Left lobe of liver (tissue), 2 donors: ENCODE data around the gene FAM107B. TPM values are rescaled to one million over a fixed set of nuclear protein-coding genes. Genes with fewer than 3 reads are reported as not detected.
"Not testable (repeated sequence)": the region's sequence is repeated elsewhere in the genome, so short reads cannot be mapped to it uniquely, and the experiment has no call there.

Experiments used
- ATAC-seq: fragments of 200-7000 bp; cut with Tn5 transposase; one replicate; pipeline ENCODE4 v1.9.1; 2020; ENCODE audit warnings: mild to moderate bottlenecking, moderate library complexity
- DNase-seq: peaks from one replicate; pipeline ENCODE4 v3.0.0-alpha.2; 2020; ENCODE audit warnings: low spot score
- total RNA-seq: library from RNA; stranded (reverse); gene quantifications from one replicate; pipeline ENCODE4 v1.2.1, GENCODE V29; 2021
- donor health status: DM: no; HTN: no; CAD: no; lungs with moderate emphysema.
- donor health status: DM: no; HTN: yes; CAD: no.

Gene FAM107B
- total RNA-seq, 1 donor from 2014 or later: 67.2 TPM

DNA sequence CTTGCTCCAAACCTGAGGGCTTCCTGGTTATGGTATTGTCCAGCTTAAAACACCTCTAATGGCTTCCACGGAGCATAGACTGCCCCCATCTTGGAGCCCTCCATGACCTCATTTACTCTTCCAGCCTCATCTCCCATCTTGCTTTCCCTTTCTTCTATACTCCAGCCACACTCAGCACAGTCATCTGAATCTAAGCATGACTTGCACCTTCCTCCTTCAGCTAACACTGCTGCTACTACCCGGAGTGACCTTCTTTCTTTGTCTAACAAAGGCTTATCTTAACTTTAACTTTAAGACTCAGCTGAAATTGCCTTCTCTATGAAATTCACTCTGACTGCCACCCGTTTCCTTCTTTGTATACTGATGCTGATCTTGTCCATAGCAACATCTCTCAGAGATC is 135.1 kb downstream of the FAM107B start:
- no peak for DNase-seq
- ATAC-seq: no peak

DNA sequence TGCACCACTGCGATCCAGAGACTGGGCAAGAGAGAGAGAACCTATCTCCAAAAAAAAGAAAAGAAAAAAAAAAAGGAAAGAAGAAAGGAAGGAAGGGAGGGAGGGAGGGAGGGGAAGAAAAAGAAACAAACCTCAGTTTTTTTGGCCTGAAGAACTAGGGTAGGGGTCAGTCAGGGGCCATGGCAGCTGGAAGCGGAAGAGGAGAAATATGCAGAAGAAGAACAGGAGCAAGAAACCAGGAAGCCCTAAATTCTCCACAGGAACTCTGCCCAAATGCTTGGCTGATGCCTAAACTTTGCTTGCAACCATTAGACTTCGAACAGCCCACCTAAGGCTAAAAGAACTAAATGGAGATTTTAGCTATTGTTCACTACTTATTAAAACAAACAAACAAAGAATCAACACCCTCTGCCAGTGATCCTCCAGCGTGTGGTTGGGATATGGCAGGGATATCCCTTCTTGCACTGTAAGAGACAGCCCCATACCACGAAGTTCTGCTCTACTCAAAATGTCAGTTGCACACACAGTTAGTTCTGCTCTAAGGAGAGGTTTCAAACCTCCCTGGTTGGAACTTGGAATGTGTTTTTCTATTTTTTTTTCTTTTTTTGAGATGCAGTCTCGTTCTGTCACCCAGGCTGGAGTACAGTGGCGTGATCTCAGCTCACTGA is 139.5 kb downstream of the FAM107B start:
- DNase-seq: no peak
- ATAC-seq: peak; percentile 36

DNA sequence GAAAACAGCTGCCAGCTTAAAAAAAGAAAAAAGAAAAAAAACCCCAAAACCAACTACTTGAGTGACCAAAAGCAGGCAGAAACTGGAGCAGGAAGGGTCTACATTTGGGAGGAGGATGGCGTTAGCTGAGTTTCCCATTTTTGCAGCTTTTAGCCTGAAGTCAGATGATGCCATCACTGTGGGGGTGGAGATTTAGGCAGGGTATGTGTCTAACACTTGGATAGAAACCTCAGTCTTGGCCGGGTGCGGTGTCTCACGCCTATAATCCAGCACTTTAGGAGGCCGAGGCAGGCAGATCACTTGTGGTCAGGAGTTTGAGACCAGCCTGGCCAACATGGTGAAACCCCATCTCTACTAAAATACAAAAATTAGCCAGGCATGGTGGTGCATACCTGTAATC is 140.1 kb downstream of the FAM107B start:
- DNase-seq, ATAC-seq: not testable (repeated sequence)

DNA sequence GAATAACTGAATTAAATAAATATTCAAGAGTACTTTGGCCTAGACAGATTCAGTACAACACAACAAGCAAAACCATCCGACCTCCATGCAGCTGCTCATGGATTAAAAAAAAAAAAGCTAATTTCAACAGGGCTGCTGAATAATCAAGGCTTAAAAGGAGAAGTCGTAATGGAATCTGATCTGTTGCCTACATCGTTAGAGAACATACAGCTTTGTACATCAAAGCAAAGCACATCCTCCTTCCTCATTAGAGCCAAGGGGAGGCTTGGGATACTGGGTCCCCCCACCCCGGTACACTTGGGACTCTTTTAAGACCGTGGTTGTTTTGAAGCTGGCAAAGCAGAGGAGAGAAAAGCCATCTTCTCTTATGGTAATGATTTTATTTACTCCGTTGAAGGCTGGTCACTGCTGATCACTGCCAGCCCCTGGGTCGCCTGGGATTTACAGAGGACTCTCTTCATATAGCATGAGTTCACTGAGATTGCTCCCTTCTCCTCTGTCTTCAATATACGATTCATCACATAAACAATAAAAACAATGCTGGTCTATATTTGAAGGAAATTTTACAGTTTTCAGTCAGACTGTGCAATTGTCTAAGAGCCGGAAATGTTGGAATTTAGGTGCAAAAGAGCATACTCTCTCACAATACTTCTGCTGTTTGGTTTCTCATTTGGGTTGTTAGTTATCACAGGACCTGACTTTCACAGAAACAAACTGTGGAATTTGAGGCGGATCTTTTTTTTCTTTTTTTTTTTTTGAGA is 148.8 kb downstream of the FAM107B start:
- DNase-seq: no peak
- no peak for ATAC-seq

DNA sequence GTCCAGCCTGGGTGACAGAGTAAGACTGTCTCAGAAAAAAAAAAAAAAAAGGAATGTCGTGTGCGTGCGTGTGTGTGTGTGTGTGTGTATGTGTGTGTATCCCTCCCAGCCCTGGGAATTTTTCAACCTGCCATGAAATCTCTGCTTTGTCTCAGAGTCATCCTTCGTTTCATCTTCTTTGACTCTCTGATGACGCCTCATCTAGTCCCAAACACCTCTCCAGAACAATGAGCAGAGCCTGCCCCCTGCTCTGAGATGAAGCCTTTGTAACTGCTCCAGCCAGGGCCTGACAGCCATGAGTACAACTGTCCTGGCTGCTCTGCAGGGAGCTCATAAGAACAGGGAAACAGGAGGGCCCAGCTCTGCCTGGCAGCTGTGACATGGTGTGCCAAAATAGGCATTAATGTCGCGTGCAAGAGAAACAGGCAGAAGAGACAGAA is 149.5 kb downstream of the FAM107B start:
- ATAC-seq (peak; percentile 43), DNase-seq (no peak)

DNA sequence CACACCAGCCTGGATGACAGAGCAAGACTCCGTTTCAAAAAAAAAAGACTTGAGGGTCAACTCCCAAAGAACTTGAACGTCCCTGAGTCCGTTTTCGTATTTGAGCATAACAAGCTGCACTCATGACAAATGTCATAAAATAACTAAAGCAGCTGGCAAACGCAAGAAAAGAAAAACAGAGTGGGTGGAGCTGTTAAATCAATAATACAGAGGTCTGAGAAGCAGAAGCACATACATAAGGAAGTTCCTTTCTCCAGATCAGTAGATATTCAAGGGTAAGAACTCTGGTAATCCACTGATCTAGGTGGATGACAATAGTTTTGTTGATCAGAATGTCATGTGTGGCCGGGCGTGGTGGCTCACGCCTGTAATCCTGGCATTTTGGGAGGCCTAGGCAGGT is 150.1 kb downstream of the FAM107B start:
- DNase-seq: no peak
- ATAC-seq: no peak

DNA sequence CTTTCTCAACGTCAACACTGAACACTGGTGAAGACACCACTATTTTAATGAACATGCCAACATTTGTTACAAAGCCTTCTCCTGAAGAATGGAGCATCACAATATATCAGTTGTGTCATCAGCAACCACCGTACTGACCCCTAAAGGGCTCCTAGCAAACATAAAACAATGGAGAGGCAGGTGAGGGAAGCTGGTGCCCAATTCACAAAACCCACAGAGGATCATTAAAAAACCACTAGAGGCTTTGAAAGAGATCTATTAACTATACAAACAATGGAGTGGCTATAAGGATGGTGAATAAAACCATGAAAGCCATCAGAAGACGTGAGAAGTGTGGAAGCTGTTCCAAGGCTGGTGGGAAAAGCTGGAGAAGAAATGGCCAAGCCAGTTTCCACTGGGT is 150.8 kb downstream of the FAM107B start:
- no peak for DNase-seq
- ATAC-seq: no peak

DNA sequence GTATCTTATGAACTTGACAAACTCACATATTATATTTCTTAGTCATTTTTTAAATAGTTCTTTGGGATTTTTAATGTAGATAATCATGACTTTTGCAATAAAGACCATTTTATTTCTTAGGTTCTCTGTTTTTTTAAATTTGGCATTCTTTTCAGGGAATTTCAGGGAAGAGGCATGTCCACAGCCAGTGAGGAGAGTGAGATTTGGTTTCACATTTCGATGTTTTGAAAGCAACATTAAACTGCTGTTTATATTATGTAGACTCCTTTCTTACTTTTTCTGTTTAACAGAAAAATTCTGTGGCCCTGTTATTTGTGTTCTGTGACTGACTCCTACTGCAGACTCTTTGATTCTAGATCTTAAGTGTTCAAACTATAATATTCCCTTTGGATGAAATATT is 153.7 kb downstream of the FAM107B start:
- DNase-seq (no peak), ATAC-seq (no peak)

DNA sequence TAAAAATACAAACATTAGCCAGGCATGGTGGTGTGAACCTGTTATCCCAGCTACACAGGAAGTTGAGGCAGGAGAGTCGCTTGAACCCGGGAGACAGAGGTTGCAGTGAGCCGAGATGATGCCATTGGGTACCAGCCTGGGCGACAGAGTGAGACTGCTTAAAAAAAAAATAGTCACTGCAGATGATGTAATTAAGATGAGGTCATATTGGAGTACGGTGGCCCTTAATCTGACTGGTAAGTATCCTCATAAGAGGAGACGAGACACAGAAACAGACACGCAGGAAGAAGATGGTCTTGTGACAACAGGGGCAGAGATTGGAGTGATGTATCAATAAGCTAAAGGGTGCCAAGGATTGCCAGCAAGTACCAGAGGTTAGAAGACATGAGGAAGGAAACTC is 156.0 kb downstream of the FAM107B start:
- DNase-seq: no peak
- ATAC-seq: no peak

DNA sequence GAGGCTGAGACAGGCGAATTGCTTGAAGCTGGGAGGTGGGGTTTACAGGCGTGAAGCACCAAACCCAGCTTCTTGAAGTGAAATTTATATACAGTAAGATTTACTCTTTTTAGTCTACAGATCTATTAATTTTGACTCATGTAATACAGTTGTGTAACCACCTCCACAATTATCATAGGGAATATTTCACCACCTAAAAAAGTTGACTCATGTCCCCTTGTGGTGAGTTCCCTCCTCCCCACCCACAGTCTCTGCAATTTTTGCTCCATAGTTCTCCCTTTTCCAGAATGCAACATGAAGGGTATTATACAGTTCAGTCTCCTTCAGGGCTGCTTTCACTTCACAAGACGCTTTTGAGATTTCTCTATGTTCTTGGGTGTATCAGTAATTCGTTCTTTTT is 156.8 kb downstream of the FAM107B start:
- DNase-seq: no peak
- ATAC-seq: peak; percentile 48

DNA sequence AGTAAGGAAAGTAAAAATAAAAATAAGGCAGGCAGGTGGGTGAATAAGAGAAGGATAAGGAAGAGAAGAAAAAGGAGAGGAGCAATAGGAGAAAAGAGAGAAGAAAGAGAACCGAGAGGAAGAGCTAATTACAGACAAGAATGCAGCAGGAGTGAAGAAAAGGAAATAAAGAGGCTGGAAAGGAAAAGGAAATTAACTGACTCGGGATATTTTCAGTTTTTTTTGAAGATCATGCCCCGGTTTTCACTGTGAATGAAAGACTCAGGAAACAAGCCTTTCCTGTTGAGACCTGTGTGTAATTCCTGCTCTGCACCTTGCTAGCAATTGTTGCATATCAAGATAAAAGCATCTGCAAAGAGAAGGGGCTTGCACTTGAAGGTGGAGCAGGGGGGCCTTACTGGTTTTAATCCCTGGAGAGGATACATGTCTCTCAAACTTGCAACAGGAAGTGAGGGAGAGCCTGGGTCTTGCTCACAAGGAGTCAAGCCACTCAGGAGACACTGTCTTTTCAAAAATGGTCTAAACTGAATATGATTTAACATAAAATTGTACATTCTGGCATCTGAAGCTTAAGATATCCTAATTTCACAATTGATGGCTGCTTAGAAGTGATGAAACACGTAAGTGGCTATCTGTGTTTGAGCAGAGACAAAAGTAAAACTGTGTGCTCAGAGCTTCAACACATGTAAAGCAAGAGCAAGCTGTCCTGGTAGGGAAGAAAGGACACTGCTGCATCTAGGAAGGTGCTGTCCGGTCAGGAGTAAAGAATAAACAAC is 157.6 kb downstream of the FAM107B start:
- DNase-seq: no peak

DNA sequence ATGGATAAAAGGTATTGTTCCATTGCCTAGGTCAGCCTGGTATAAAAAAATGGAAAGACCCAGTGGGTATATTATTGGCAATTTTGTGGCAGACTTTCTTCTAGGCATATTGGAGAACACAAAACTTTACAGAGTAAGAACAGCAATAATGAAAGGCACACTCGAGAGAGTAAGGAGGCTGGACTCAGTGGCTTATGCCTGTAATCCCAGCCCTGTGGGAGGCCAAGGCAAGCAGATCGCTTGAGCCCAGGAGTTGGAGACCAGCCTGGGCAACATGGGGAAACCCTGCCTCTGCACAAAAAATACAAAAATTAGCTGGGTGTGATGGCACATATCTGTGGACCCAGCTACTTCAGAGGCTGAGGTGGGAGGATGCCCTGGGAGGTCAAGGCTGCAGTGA is 158.2 kb downstream of the FAM107B start:
- ATAC-seq (no peak), DNase-seq (no peak)

More for the DNA sequence above, 157.6 kb downstream of the FAM107B start:
- peak; percentile 29 for ATAC-seq

DNA sequence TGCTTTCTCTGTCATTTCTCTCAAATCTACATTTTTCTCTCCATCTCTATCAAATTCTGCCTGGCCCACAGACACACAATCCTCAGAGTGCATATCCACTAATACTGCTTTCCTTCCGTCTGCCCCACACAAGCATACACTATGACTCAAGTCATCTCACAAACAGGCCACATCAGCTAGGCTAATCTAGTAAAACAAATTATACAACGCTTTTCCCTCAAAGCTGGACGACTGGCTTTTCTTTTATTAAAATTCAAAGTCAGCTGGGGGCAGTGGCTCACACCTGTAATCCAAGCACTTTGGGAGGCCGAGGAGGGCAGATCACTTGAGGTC is 161.1 kb downstream of the FAM107B start:
- ATAC-seq: no peak
- DNase-seq: no peak

DNA sequence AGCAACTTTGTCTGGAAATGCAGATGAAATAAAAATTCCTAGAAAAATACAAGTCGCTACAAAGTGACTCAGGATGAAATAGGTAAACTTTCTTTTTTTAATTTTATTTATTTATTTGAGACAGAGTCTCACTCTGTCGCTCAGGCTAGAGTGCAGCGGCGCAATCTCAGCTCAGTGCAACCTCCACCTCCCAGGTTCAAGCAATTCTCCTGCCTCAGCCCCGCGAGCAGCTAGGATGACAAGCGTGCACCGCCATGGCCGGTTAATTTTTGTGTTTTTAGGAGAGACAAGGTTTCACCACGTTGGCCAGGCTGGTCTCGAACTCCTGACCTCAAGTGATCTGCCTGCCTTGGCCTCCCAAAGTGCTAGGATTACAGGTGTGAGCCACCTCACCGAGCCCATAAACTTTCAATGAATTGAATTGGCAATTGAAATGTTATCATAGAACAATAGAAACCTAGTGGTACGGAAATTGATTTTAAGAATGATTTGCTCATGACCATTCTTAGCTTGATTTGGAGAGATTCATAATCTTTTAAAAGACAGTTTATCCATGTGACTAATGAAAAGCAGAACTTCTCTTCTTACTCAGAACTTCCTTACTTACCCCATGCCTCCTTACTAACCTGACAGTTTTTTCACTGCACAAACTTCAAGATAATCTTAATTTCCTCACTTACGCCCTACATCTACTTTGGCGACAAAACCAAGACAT is 161.7 kb downstream of the FAM107B start:
- ATAC-seq (no peak), DNase-seq (no peak)

DNA sequence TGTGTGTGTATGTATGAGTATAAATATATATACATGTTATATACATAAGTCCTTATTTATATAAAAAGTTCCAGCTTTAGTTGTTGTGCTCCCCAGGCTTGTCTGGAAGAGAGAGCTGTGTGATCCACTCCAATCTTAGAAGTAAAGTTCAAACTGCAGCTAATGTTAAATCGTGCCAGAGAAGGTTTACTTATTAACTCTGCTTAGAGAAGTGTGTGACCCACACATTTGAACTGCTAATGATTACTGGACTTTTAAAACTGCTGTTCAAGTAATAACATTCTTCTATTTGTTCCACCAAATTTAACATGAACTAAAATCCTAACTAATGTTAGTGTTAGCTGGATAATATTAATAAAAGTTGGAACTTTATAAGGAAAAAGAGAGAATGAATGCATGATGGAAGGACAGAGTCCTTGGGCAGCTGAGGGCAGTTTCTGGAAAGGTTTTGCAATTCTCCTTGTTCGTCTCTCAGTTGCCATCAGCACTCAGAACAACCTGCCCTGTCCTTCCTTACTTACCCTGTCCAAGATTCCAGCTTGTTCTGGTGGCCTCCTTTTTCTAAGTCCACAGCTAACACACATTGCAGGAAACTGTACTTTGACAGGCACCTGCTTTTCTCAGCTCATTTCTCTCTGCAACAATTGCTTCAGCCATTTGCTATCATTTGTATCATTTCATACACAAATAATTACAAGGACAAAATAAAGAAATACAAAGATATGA is 162.6 kb downstream of the FAM107B start:
- peak; percentile 84 for ATAC-seq
- peak; percentile 65 for DNase-seq

DNA sequence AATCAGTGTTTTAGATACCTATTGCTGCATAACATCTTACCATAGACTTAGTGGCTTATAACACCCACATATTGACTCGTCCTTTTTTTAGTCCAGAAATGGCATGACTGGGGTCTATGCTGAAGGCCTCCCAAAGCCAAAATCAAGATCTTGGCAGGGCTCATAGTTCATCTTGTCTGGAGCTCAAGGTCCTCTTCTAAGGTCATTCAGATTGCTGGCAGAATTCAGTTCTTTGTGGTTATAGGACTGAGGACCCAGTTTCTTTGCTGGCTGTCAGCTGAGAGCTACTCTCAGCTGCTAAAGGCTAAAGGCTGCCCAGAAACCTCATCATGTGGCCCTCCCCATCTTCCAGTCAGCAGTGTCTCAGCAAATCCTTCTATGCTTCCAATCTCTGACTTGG is 165.5 kb downstream of the FAM107B start:
- ATAC-seq (no peak), DNase-seq (no peak)

DNA sequence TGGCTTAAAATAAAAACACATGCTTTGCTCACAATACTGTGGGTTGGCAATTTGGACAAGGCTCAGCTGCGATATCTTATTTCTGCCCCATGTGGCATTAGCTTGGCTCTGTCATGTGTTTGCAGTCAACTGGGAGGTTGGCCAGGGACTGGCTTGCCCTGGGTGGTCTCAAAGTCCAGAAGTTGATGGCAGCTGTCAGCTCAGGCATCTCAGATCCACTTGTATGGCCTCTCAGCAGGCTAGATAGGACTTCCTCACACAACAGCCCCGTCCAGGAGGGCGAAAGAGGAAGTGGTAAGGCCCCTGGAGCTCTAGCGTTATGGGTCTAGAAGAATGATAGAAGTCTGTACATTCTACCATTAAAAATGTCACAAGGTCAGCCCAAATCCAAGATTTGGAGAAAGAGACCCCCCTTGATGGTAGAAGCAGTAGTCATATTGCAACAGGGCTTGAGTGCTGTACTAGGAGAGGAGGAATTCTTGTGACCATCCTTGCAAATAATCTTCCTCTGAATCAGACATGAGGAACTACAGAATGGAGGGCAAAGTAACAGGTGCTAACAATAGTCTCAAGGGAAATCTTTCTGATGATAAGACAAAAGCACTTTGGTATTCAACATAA is 166.2 kb downstream of the FAM107B start:
- peak; percentile 89 for DNase-seq
- peak; percentile 51 for ATAC-seq

DNA sequence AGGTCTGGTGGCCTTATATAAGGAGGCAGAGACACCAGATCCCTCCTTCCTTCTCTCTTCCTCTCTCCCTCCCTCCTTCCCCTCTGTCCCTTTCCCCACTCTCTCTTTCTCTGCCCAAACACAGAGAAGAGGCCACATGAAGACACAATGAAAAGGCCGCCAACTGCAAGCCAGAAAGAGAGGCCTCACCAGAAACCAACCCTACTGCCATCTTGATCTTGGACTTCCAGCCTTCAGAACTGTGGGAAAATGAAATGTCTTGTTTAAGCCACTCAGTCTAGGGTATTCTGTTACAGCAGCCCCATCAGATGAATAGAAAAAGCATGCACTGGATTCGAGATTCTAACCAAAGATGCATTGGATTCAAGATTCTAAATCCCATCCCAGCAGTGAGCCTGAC is 168.1 kb downstream of the FAM107B start:
- no peak for ATAC-seq
- DNase-seq: no peak

DNA sequence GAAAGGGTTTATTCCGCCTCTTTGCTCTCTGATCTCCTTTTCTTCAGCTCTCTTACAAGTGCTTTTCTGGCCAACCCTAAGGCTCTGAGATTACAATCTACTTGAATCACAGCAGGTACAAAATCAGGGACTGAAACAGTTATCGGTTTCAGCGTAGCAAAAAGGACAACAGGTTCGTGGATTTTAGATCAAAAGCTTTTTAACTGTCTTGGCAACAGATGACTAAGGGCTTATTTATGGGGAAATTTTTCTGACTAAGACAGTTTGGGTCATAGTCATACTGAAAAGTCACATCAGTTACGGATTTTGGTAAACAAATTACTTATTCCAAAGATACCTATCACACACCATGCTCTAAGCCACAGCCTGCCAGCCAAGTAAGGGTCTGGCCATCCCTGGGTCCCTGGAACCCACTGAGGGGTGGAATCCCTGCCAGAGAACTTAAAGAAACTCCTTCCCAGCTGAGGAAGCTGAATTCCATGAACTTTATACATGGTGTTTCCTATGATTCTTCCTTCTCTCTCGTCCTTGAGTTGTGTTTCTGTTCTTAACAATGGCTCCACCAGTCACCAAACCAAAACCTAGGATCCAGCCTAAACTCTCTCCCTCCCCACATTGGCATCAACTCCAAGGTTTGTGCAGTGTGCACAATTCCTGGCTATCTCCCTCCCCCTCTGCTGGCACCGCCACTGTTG is 169.3 kb downstream of the FAM107B start:
- ATAC-seq: no peak
- no peak for DNase-seq
